HEK293 (cell line): ENCODE measurements around the gene DTL.
A peak's percentile ranks its signal among the peaks of the same experiment; 100 is the strongest.

Experiments used
- CTCF ChIA-PET: fragments of 350-600 bp; formaldehyde crosslinking; extraction: SDS; loops from one replicate; lab custom pipeline; 2021; ENCODE audit warnings: antibody characterized with exemption; lab: Yijun Ruan, JAX
- POLR2A ChIA-PET: fragments of 300-600 bp; formaldehyde crosslinking; extraction: SDS; loops from one replicate; lab custom pipeline; 2020; ENCODE audit warnings: antibody characterized with exemption, inconsistent platforms; lab: Yijun Ruan, JAX
- H3K27ac ChIP-seq: fragments of 200-500 bp; sonication (Bioruptor generic); 2 replicates; pipeline ENCODE4 v1.5.1; 2014; ENCODE audit warnings: low read depth, low read length, control low read depth, inconsistent platforms; ENCODE audit errors: extremely low read depth
- H3K36me3 ChIP-seq, 2 experiments: fragments of 200-500 bp in 1 of 2; sonication (Bioruptor generic) in 1 of 2; 1 replicate in 1 of 2; 2 replicates in 1 of 2; pipeline ENCODE4 v1.5.1; 2014 to 2017; ENCODE audit warnings: inconsistent platforms in 2 of 2, low read length in 2 of 2; ENCODE audit not compliant: control insufficient read depth in 2 of 2, insufficient read depth in 1 of 2
- H3K4me1 ChIP-seq: fragments of 200-500 bp; sonication (Bioruptor generic); 2 replicates; pipeline ENCODE4 v1.5.1; 2014; ENCODE audit warnings: mild to moderate bottlenecking, low read length, inconsistent platforms; ENCODE audit not compliant: control insufficient read depth, insufficient read depth
- H3K4me3 ChIP-seq: 2 replicates; pipeline ENCODE4 v1.5.1; 2011; ENCODE audit warnings: low read depth, mild to moderate bottlenecking, control low read depth, low read length, moderate library complexity
- H3K9me3 ChIP-seq: fragments of 200-500 bp; sonication (Bioruptor generic); 2 replicates; pipeline ENCODE4 v1.5.1; 2014; ENCODE audit warnings: low read depth, low read length, inconsistent platforms; ENCODE audit not compliant: control insufficient read depth, insufficient read depth
- BCL11B ChIP-seq: fragments of 450-650 bp; formaldehyde crosslinking; IDR thresholded peaks from 2 replicates; pipeline ENCODE4 v1.5.1; 2016; ENCODE audit warnings: low read depth, missing biosample characterization, missing genetic modification characterization
- EGR2 ChIP-seq: fragments of 450-650 bp; formaldehyde crosslinking; IDR thresholded peaks from 2 replicates; pipeline ENCODE4 v1.5.1; 2016; ENCODE audit warnings: low read depth, missing biosample characterization, missing genetic modification characterization
- GLI2 ChIP-seq: fragments of 450-650 bp; formaldehyde crosslinking; IDR thresholded peaks from 2 replicates; pipeline ENCODE4; 2017; ENCODE audit warnings: missing biosample characterization, missing genetic modification characterization, low read depth, borderline replicate concordance
- KLF8 ChIP-seq: fragments of 450-650 bp; formaldehyde crosslinking; IDR thresholded peaks from 2 replicates; pipeline ENCODE4 v1.5.1; 2016; ENCODE audit warnings: missing biosample characterization, missing genetic modification characterization
- PRDM1 ChIP-seq: fragments of 450-650 bp; formaldehyde crosslinking; IDR thresholded peaks from 2 replicates; pipeline ENCODE4; 2016; ENCODE audit warnings: missing biosample characterization, missing genetic modification characterization
- SALL2 ChIP-seq: fragments of 450-650 bp; formaldehyde crosslinking; IDR thresholded peaks from 2 replicates; pipeline ENCODE4 v1.5.0; 2017; ENCODE audit warnings: missing biosample characterization, mild to moderate bottlenecking, missing genetic modification characterization, borderline replicate concordance
- SP7 ChIP-seq: fragments of 450-650 bp; formaldehyde crosslinking; IDR thresholded peaks from 2 replicates; pipeline ENCODE4 v1.5.1; 2016; ENCODE audit warnings: missing biosample characterization, missing genetic modification characterization
- ZFP37 ChIP-seq: fragments of 450-650 bp; formaldehyde crosslinking; IDR thresholded peaks from 2 replicates; pipeline ENCODE4 v1.5.1; 2016; ENCODE audit warnings: missing biosample characterization, missing genetic modification characterization
- ZNF146 ChIP-seq: fragments of 450-650 bp; formaldehyde crosslinking; IDR thresholded peaks from 2 replicates; pipeline ENCODE4 v1.5.1; 2016; ENCODE audit warnings: missing biosample characterization, missing genetic modification characterization
- ZNF155 ChIP-seq: fragments of 450-650 bp; formaldehyde crosslinking; IDR thresholded peaks from 2 replicates; pipeline ENCODE4 v1.5.1; 2016; ENCODE audit warnings: missing biosample characterization, missing genetic modification characterization
- ZNF175 ChIP-seq: fragments of 450-650 bp; formaldehyde crosslinking; IDR thresholded peaks from 2 replicates; pipeline ENCODE4 v1.5.1; 2016; ENCODE audit warnings: missing biosample characterization, missing genetic modification characterization
- ZNF211 ChIP-seq: fragments of 450-650 bp; formaldehyde crosslinking; IDR thresholded peaks from 2 replicates; pipeline ENCODE4 v1.5.1; 2016; ENCODE audit warnings: low read depth, missing biosample characterization, missing genetic modification characterization
- ZNF239 ChIP-seq: fragments of 450-650 bp; formaldehyde crosslinking; IDR thresholded peaks from 2 replicates; pipeline ENCODE4 v1.5.1; 2016; ENCODE audit warnings: missing biosample characterization, missing genetic modification characterization
- ZNF324 ChIP-seq: fragments of 450-650 bp; formaldehyde crosslinking; IDR thresholded peaks from 2 replicates; pipeline ENCODE4 v1.5.1; 2016; ENCODE audit warnings: missing biosample characterization, missing genetic modification characterization
- ZNF391 ChIP-seq: fragments of 450-650 bp; formaldehyde crosslinking; IDR thresholded peaks from 2 replicates; pipeline ENCODE4 v1.5.1; 2016; ENCODE audit warnings: low read depth, missing biosample characterization, missing genetic modification characterization, borderline replicate concordance
- ZNF394 ChIP-seq: fragments of 450-650 bp; formaldehyde crosslinking; IDR thresholded peaks from 2 replicates; pipeline ENCODE4 v1.5.1; 2016; ENCODE audit warnings: missing biosample characterization, missing genetic modification characterization, mild to moderate bottlenecking, moderate library complexity, borderline replicate concordance
- ZNF416 ChIP-seq: fragments of 450-650 bp; formaldehyde crosslinking; IDR thresholded peaks from 2 replicates; pipeline ENCODE4 v1.5.1; 2016; ENCODE audit warnings: missing biosample characterization, missing genetic modification characterization
- ZNF433 ChIP-seq: fragments of 450-650 bp; formaldehyde crosslinking; IDR thresholded peaks from 2 replicates; pipeline ENCODE4 v1.5.1; 2016; ENCODE audit warnings: missing biosample characterization, missing genetic modification characterization, low read depth
- ZNF558 ChIP-seq: fragments of 450-650 bp; formaldehyde crosslinking; IDR thresholded peaks from 2 replicates; pipeline ENCODE4 v1.5.1; 2016; ENCODE audit warnings: missing biosample characterization, missing genetic modification characterization
- ZNF561 ChIP-seq: fragments of 450-650 bp; IDR thresholded peaks from 2 replicates; pipeline ENCODE4 v1.5.1; 2018; ENCODE audit warnings: missing biosample characterization, missing genetic modification characterization, borderline replicate concordance
- ZNF670 ChIP-seq: fragments of 450-650 bp; formaldehyde crosslinking; IDR thresholded peaks from 2 replicates; pipeline ENCODE4 v1.5.1; 2016; ENCODE audit warnings: missing biosample characterization, missing genetic modification characterization, low read depth
- ZNF747 ChIP-seq: fragments of 450-650 bp; formaldehyde crosslinking; IDR thresholded peaks from 2 replicates; pipeline ENCODE4 v1.5.1; 2016; ENCODE audit warnings: missing biosample characterization, missing genetic modification characterization
- TF ChIP-seq, protein P1 (sequence below): fragments of 450-650 bp; formaldehyde crosslinking; IDR thresholded peaks from 2 replicates; pipeline ENCODE4 v1.5.1; 2016; ENCODE audit warnings: missing biosample characterization, missing genetic modification characterization
- TF ChIP-seq, protein P2 (sequence below): fragments of 450-650 bp; IDR thresholded peaks from 2 replicates; pipeline ENCODE4 v1.5.1; 2018; ENCODE audit warnings: missing biosample characterization, missing genetic modification characterization
- TF ChIP-seq, protein P3 (sequence below): fragments of 450-650 bp; formaldehyde crosslinking; IDR thresholded peaks from 2 replicates; pipeline ENCODE4 v1.5.1; 2016; ENCODE audit warnings: missing biosample characterization, missing genetic modification characterization

DTL gene

DNA sequence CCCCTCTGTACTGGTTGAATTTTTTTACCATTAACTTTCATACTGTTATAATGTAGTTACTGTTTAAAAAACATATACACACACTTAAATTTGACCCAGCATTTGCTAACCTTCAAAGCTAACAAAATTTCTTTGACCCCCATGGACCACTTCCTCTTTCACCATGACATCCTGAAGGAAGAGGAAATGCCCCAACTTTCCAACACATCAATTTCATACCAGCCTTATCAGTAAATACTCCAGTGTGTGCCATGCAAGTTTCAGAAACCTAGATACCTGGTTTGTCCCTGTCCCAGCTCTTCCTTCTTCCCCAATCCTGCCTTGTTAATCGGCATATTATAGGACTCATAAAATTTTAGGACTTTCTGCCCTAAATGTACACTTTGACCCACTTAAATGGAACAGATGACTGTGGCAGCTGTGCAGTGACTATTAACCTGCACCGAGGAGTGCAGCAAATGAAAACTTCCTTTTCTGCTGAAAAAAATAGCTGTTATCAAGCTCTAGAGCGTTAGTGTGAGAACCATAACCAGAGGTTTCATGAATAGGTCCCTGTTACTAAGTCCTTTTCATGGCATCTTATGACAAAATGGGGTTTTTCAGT lies 54.1 kb downstream of the DTL start:
- no peak overlapping the region for H3K4me3 ChIP-seq
- H3K36me3 ChIP-seq = peaks cover 13 to 69% of the 10 kb centered on the region in 2 experiments
- H3K9me3 ChIP-seq = no peaks in the 10 kb centered on the region
- CTCF ChIA-PET = interaction anchor here (0.8 to 1.5 kb wide), 3 partner anchors 16 to 366 kb away, joined by 3 to 7 read pairs (median 3); no protein-coding TSS in a partner anchor
- peaks cover 10% of the 10 kb centered on the region for H3K4me1 ChIP-seq
- POLR2A ChIA-PET = no interaction called here
- H3K27ac ChIP-seq = no peak overlapping the region
- TF ChIP-seq SP7 (tag by site-specific recombination) (no peak), ZNF239 (tag by site-specific recombination) (no peak), ZNF747 (tag by site-specific recombination) (no peak), BCL11B (tag by site-specific recombination) (no peak), EGR2 (tag by site-specific recombination) (no peak), ZNF391 (no peak)
- TF ChIP-seq, protein P1, sequence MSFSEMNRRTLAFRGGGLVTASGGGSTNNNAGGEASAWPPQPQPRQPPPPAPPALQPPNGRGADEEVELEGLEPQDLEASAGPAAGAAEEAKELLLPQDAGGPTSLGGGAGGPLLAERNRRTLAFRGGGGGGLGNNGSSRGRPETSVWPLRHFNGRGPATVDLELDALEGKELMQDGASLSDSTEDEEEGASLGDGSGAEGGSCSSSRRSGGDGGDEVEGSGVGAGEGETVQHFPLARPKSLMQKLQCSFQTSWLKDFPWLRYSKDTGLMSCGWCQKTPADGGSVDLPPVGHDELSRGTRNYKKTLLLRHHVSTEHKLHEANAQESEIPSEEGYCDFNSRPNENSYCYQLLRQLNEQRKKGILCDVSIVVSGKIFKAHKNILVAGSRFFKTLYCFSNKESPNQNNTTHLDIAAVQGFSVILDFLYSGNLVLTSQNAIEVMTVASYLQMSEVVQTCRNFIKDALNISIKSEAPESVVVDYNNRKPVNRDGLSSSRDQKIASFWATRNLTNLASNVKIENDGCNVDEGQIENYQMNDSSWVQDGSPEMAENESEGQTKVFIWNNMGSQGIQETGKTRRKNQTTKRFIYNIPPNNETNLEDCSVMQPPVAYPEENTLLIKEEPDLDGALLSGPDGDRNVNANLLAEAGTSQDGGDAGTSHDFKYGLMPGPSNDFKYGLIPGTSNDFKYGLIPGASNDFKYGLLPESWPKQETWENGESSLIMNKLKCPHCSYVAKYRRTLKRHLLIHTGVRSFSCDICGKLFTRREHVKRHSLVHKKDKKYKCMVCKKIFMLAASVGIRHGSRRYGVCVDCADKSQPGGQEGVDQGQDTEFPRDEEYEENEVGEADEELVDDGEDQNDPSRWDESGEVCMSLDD = no peak

DNA sequence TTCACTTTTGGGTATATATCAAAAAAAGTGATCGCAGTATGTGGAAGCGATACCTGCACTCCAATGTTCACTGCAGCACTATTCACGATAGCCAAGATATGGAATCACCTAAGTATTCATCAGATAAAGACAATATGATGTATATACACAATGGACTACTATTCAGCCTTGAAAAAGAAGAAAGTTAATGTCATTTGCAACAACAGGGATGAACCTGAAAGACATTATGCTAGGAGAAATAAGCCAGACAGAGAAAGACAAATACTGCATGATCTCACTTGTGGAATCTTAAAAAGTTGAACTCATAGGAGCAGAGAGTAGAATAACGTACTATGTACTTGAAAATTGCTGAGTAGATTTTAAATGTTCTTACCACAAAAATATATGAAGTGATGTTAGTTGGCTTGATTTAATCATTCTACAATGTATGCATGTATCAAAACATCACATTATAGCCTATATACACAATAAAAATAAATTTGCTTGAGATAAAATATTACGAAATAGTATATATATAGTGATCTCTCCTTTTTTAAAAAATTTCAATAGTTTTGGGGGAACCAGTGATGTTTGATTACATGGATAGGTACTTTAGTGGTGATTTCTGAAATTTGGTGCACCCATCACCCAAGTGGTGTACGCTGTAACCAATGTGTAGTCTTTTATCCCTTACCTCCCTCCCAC lies 56.0 kb downstream of the DTL start:
- no peak for TF ChIP-seq ZNF155 (tag by site-specific recombination)
- peak; percentile 93 for TF ChIP-seq ZNF146 (tag by site-specific recombination)
- TF ChIP-seq ZNF324 (tag by site-specific recombination) = no peak
- ChIA-PET CTCF (no interaction called here), POLR2A (no interaction called here)
- Histone ChIP-seq H3K27ac (no peak overlapping the region), H3K4me1 (peaks cover 10% of the 10 kb centered on the region), H3K4me3 (no peak overlapping the region), H3K36me3 (peaks cover 5 to 61% of the 10 kb centered on the region in 2 experiments), H3K9me3 (no peaks in the 10 kb centered on the region)

DNA sequence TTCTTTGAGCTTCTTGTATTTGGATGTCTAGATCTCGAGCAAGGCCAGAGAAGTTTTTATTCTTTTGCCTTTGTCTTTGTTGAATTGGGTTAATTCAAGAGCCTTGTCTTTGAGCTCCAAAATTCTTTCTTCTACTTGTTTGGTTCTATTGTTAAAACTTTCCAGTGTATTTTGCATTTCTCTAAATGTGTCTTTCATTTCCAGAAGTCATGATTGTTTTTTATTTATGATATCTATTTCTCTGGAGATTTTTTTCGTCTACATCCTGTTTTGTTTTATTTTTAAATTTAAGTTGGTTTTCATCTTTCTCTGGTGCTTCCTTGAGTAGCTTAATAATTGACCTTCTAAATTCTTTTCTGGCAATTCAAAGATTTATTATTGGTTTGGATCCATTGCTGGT lies 61.8 kb downstream of the DTL start:
- Histone ChIP-seq H3K9me3 (no peaks in the 10 kb centered on the region), H3K4me3 (no peak overlapping the region), H3K36me3 (peaks cover under 1 to 62% of the 10 kb centered on the region in 2 experiments), H3K4me1 (no peaks in the 10 kb centered on the region), H3K27ac (no peak overlapping the region)
- ChIA-PET CTCF (interaction anchor here (0.5 to 0.7 kb wide), 2 partner anchors 216 to 358 kb away, joined by 3 to 5 read pairs; no protein-coding TSS in a partner anchor), POLR2A (no interaction called here)
- TF ChIP-seq ZNF561 (tag by site-specific recombination) (no peak), ZFP37 (tag by site-specific recombination) (no peak), KLF8 (tag by site-specific recombination) (no peak), ZNF175 (tag by site-specific recombination) (no peak), GLI2 (no peak), ZNF433 (no peak), SALL2 (tag by site-specific recombination) (no peak), ZNF211 (tag by site-specific recombination) (no peak), ZNF394 (no peak), PRDM1 (tag by site-specific recombination) (no peak), ZNF558 (tag by site-specific recombination) (no peak), ZNF670 (tag by site-specific recombination) (no peak), ZNF416 (tag by site-specific recombination) (no peak)
- TF ChIP-seq, protein P2, sequence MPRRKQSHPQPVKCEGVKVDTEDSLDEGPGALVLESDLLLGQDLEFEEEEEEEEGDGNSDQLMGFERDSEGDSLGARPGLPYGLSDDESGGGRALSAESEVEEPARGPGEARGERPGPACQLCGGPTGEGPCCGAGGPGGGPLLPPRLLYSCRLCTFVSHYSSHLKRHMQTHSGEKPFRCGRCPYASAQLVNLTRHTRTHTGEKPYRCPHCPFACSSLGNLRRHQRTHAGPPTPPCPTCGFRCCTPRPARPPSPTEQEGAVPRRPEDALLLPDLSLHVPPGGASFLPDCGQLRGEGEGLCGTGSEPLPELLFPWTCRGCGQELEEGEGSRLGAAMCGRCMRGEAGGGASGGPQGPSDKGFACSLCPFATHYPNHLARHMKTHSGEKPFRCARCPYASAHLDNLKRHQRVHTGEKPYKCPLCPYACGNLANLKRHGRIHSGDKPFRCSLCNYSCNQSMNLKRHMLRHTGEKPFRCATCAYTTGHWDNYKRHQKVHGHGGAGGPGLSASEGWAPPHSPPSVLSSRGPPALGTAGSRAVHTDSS (tag by site-specific recombination) = no peak
- TF ChIP-seq, protein P3, sequence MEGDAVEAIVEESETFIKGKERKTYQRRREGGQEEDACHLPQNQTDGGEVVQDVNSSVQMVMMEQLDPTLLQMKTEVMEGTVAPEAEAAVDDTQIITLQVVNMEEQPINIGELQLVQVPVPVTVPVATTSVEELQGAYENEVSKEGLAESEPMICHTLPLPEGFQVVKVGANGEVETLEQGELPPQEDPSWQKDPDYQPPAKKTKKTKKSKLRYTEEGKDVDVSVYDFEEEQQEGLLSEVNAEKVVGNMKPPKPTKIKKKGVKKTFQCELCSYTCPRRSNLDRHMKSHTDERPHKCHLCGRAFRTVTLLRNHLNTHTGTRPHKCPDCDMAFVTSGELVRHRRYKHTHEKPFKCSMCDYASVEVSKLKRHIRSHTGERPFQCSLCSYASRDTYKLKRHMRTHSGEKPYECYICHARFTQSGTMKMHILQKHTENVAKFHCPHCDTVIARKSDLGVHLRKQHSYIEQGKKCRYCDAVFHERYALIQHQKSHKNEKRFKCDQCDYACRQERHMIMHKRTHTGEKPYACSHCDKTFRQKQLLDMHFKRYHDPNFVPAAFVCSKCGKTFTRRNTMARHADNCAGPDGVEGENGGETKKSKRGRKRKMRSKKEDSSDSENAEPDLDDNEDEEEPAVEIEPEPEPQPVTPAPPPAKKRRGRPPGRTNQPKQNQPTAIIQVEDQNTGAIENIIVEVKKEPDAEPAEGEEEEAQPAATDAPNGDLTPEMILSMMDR (tag by site-specific recombination) = no peak
